ENCODE measurements around the gene C9orf50. TPM values are rescaled to one million over a fixed set of nuclear protein-coding genes. Genes with fewer than 3 reads are reported as not detected.
A peak's percentile ranks its signal among the peaks of the same experiment; 100 is the strongest.

C9orf50 gene
- total and polyA plus RNA-seq, 2 donors (not counting 3 experiments of a cell fraction or from before 2014, with no cell fraction given): not detected

DNA sequence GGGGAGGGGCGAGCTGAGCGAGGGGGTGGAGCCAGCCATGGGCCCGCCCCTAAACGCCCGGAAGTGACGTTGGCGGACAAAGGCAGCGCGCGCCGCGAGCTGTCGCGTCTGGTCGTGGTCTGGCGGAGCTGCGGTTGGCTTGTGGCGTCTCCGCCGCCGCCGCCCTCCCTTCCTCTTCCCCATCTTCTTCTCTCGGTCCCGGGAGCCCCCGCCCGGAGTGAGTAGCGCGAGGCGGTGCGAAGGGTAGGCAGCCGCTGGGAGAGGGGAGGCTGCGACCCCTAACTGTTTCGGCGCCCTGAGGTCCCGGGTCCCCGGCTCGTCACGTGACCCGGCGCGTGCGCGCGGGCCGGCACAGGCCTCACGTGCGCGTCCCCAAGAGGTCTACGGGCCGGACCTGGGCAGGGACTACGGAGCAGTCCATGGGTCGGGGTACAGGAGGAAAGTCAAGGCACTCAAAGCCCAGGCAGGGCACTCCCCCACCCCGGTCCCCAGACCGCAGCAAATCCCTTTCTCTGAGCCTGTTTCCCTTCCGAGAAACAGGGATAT, 5.3 kb upstream of the C9orf50 start, which contains the start of gene NTMT1:
Gene NTMT1 (plus strand): TSS at position 85 of the 546 bp plus-strand sequence. CDS start 6,541 bp downstream, outside the sequence.
- CTCF ChIA-PET: interaction anchor here (0.6 to 7.5 kb wide), 9 partner anchors 12 to 496 kb away, joined by 3 to 232 read pairs (median 4); partner anchors contain the start of gene IER5L
- dilution Hi-C loops (cut with MboI; ENCODE audit: extremely low pct_ligation_motif_present, low sequenced_read_pairs) (no loop called here), intact Hi-C loops (cut with micrococcal nuclease) (loop anchor here (2.0 kb wide), 1 partner anchor 17 kb away; the partner anchor contains the start of gene ASB6)
- DNase-seq (ENCODE audit: low read depth, low spot score) (peak; percentile 84), FAIRE-seq (peak; percentile 86)
- TF ChIP-seq, protein P1, sequence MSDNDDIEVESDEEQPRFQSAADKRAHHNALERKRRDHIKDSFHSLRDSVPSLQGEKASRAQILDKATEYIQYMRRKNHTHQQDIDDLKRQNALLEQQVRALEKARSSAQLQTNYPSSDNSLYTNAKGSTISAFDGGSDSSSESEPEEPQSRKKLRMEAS (IDR thresholded peaks at IDR 0.05; ENCODE audit: insufficient read depth, insufficient read length): peak; percentile 90
- TF ChIP-seq EZH2 (IDR thresholded peaks at IDR 0.05; ENCODE audit: borderline replicate concordance, low read depth, low read length, severe bottlenecking): no peak
- TF ChIP-seq MYC (IDR thresholded peaks at IDR 0.05; ENCODE audit: low read depth, low read length): no peak
- TF ChIP-seq, protein P2, sequence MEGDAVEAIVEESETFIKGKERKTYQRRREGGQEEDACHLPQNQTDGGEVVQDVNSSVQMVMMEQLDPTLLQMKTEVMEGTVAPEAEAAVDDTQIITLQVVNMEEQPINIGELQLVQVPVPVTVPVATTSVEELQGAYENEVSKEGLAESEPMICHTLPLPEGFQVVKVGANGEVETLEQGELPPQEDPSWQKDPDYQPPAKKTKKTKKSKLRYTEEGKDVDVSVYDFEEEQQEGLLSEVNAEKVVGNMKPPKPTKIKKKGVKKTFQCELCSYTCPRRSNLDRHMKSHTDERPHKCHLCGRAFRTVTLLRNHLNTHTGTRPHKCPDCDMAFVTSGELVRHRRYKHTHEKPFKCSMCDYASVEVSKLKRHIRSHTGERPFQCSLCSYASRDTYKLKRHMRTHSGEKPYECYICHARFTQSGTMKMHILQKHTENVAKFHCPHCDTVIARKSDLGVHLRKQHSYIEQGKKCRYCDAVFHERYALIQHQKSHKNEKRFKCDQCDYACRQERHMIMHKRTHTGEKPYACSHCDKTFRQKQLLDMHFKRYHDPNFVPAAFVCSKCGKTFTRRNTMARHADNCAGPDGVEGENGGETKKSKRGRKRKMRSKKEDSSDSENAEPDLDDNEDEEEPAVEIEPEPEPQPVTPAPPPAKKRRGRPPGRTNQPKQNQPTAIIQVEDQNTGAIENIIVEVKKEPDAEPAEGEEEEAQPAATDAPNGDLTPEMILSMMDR (IDR thresholded peaks at IDR 0.05; ENCODE audit: extremely low read depth in 1 of 2, insufficient read depth in 1 of 2, low read depth in 1 of 2, low read length in 2 of 2): no peak
- TF ChIP-seq POLR2A (IDR thresholded peaks at IDR 0.05; ENCODE audit: low read depth, low read length): peak; percentile 93
- peak; percentile 97 for TF ChIP-seq POLR2AphosphoS5 (IDR thresholded peaks at IDR 0.05; ENCODE audit: insufficient read depth, low read depth, low read length)
- TF ChIP-seq FOS (IDR thresholded peaks at IDR 0.05; ENCODE audit: borderline replicate concordance, insufficient read depth, low read length): no peak
- TF ChIP-seq GATA2 (IDR thresholded peaks at IDR 0.05; ENCODE audit: insufficient read depth, insufficient read length, low read depth, low read length): no peak
- no peak for TF ChIP-seq JUN (IDR thresholded peaks at IDR 0.05; ENCODE audit: borderline replicate concordance, insufficient read depth, insufficient read length, low read depth)
- Histone ChIP-seq H3K4me3 (replicated peaks in 1 of 3; ENCODE audit: insufficient read depth in 1 of 3, low read depth in 1 of 3, low read length in 3 of 3) (peak within 1 kb of the TSS; percentile 35 to 76 (median 71)), H3K4me2 (ENCODE audit: insufficient read depth, low read length) (peak within 1 kb of the TSS; percentile 80), H3K9ac (replicated peaks; ENCODE audit: extremely low read depth, insufficient read depth, low read length) (peak within 1 kb of the TSS; percentile 79), H4K20me1 (replicated peaks; ENCODE audit: control insufficient read depth, extremely low read depth, insufficient read depth, low read length) (no peaks in the 10 kb centered on the region), H3K9me1 (replicated peaks; ENCODE audit: control insufficient read depth, extremely low read depth, insufficient read depth, low read length) (no peaks in the 10 kb centered on the region), H3K9me3 (replicated peaks; ENCODE audit: control insufficient read depth, insufficient read depth, low read length) (no peaks in the 10 kb centered on the region), H3K36me3 (ENCODE audit: control insufficient read depth in 2 of 2, extremely low read depth in 1 of 2, insufficient read depth in 2 of 2, low read length in 2 of 2) (peaks cover 0 to 2% of the 10 kb centered on the region in 2 experiments), H2AFZ (ENCODE audit: low read depth, low read length) (peak within 1 kb of the TSS; percentile 2), H3K27ac (ENCODE audit: insufficient read depth, low read depth, low read length) (peak within 1 kb of the TSS; percentile 71), H3K27me3 (ENCODE audit: control insufficient read depth in 2 of 2, insufficient read depth in 2 of 2, low read length in 2 of 2) (no peaks in the 10 kb centered on the region), H3K4me1 (ENCODE audit: control insufficient read depth, extremely low read depth, insufficient read depth, low read length) (peaks cover 16% of the 10 kb centered on the region), H3K79me2 (ENCODE audit: control insufficient read depth, insufficient read depth, low read length) (peaks cover 49% of the 10 kb centered on the region)
- POLR2A ChIA-PET: interaction anchor here (0.6 to 1.0 kb wide), 4 partner anchors 128 to 559 kb away, joined by 3 to 5 read pairs (median 4); partner anchors contain the start of gene IER5L
- TSS peak; percentile 53 for BruUV-seq (replicated peaks)
